ENCODE results near the gene C1orf105. TPM values are rescaled to one million over a fixed set of nuclear protein-coding genes. Genes with fewer than 3 reads are reported as not detected.

The C1orf105 gene
- total and polyA plus RNA-seq, 4 donors = 0.16 TPM; not detected in 3

- no peak for TF ChIP-seq ZBTB33 (IDR thresholded peaks at IDR 0.05)
These were observed 39.8 kb upstream of the C1orf105 start (continued) for GRCh38 chr1:172380441-172381244.

DNA sequence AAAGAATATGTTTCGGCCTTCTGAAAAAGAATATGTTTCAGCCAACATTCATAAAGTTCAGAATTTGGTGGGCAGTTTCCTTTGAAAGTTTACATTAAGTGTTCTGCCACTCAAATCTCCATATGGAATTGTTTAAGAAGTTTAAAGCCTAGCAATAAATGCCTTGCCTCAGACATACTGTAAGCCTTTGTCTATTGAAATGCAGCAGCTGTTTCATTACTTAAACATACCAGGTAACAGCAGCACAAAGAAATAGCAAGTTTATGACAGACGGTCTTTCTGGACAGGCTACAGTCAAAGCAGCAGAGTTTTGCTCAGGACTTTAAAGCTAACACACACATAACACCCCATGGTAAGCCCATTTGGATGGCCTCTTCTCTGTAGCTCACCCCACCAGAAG lies 38.5 kb upstream of the C1orf105 start:
- Histone ChIP-seq H3K27me3 (ENCODE audit: control insufficient read depth in 4 of 4, insufficient read depth in 4 of 4, low read length in 3 of 4) (no peaks in the 10 kb centered on the region), H3K36me3 (ENCODE audit: control insufficient read depth in 4 of 4, insufficient read depth in 3 of 4, low read depth in 1 of 4, low read length in 3 of 4) (no peaks in the 10 kb centered on the region), H3K9ac (ENCODE audit: low read depth in 1 of 2, low read length in 2 of 2) (no peak overlapping the region), H3K9me3 (ENCODE audit: control insufficient read depth in 4 of 4, low read length in 3 of 4) (no peaks in the 10 kb centered on the region), H3K4me1 (ENCODE audit: control insufficient read depth in 4 of 4, insufficient read depth in 4 of 4, low read length in 3 of 4) (no peaks in the 10 kb centered on the region), H3K4me3 (ENCODE audit: low read depth in 1 of 3, low read length in 3 of 3) (no peak overlapping the region), H3K27ac (ENCODE audit: low read depth in 1 of 2, low read length in 2 of 2) (no peak overlapping the region)
- TF ChIP-seq EGR1 (IDR thresholded peaks at IDR 0.05; ENCODE audit: low read depth in 2 of 2) = no peak
- no peak for TF ChIP-seq GABPA (IDR thresholded peaks at IDR 0.05 in 1 of 2, conservative IDR thresholded peaks at IDR 0.05 in 1 of 2)
- no peak for TF ChIP-seq HNF4A (conservative IDR thresholded peaks at IDR 0.05)
- no peak for TF ChIP-seq REST (IDR thresholded peaks at IDR 0.05)
- TF ChIP-seq RXRA (IDR thresholded peaks at IDR 0.05) = no peak
- no peak for TF ChIP-seq RAD21 (IDR thresholded peaks at IDR 0.05)
- no peak for TF ChIP-seq JUND (IDR thresholded peaks at IDR 0.05)
- TF ChIP-seq TAF1 (conservative IDR thresholded peaks at IDR 0.05) = no peak
- TF ChIP-seq CTCF (IDR thresholded peaks at IDR 0.05; ENCODE audit: low read depth, low read length, missing input control) = no peak
- no peak for TF ChIP-seq FOXA1 (IDR thresholded peaks at IDR 0.05)
- TF ChIP-seq HNF4G (IDR thresholded peaks at IDR 0.05) = no peak
- no peak for TF ChIP-seq FOXA2 (IDR thresholded peaks at IDR 0.05)
- no peak for TF ChIP-seq SP1 (IDR thresholded peaks at IDR 0.05)
- TF ChIP-seq, protein P1, sequence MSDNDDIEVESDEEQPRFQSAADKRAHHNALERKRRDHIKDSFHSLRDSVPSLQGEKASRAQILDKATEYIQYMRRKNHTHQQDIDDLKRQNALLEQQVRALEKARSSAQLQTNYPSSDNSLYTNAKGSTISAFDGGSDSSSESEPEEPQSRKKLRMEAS (IDR thresholded peaks at IDR 0.05) = no peak
- no peak for TF ChIP-seq NR2F2 (IDR thresholded peaks at IDR 0.05)
- no peak for TF ChIP-seq YY1 (IDR thresholded peaks at IDR 0.05)
- TF ChIP-seq, protein P2, sequence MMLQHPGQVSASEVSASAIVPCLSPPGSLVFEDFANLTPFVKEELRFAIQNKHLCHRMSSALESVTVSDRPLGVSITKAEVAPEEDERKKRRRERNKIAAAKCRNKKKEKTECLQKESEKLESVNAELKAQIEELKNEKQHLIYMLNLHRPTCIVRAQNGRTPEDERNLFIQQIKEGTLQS (IDR thresholded peaks at IDR 0.05) = no peak
- TF ChIP-seq ZBTB33 (IDR thresholded peaks at IDR 0.05) = no peak
- DNase-seq (ENCODE audit: low spot score) = no peak
- 86% methylated on average over 2 of the region's 2 CpGs for WGBS
